NB4 (cell line): ENCODE results near the gene EHMT2.

ENCODE experiments used
- MYC ChIP-seq: IDR thresholded peaks from 2 replicates; pipeline ENCODE4 v1.6.1; 2011; ENCODE audit warnings: low read depth, low read length
- POLR2A ChIP-seq: IDR thresholded peaks from 2 replicates; pipeline ENCODE4 v1.6.1; 2011; ENCODE audit warnings: mild to moderate bottlenecking; ENCODE audit not compliant: insufficient read length; ENCODE audit errors: extremely low read depth
- TF ChIP-seq, protein P1 (sequence below): IDR thresholded peaks from one replicate; pipeline ENCODE4 v1.5.1; 2012; ENCODE audit warnings: low read depth, low read length
- TF ChIP-seq, protein P2 (sequence below): IDR thresholded peaks from 2 replicates; pipeline ENCODE4 v1.6.1; 2011; ENCODE audit warnings: low read depth, low read length

DNA sequence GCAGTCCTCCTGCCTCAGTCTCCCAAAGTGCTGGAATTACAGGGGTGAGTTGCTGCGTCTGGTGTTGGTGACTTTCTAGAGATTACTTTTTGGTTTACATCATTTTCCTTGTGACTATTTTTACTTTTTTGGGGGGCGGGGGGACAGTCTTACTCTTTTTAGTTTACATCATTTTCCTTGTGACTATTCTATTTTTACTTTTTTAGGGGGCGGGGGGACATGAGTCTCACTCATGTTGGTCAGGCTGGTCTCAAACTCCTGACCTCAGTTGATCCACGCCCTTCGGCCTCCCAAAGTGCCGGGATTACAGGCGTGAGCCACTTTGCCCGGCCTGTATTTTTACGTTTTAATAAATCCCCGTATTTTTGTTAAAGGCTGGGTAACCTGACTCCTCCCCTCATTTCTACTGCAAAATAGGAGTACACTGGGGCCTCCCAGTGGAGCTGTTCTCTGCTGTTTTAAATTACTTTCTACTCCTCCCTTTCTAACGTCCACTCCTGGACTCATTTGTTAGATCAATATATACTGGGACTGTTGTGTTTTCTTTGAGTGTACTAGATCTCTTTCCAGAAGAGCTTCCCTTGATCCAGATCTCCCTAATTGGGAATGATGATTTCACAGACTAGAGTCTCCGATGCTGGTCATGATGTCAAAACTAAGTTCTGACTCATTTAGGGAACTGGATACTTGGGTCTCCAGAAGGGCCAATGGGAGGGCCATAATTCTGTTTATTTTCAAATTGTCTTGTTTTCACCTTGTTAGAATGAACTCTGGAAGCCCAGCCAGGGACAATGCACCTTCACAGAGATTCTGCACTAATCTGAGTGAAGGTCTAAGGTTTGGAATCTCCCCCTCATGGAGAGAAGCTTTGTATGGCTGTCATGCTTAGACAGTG lies 60.8 kb downstream of the EHMT2 start:
- TF ChIP-seq, protein P1, sequence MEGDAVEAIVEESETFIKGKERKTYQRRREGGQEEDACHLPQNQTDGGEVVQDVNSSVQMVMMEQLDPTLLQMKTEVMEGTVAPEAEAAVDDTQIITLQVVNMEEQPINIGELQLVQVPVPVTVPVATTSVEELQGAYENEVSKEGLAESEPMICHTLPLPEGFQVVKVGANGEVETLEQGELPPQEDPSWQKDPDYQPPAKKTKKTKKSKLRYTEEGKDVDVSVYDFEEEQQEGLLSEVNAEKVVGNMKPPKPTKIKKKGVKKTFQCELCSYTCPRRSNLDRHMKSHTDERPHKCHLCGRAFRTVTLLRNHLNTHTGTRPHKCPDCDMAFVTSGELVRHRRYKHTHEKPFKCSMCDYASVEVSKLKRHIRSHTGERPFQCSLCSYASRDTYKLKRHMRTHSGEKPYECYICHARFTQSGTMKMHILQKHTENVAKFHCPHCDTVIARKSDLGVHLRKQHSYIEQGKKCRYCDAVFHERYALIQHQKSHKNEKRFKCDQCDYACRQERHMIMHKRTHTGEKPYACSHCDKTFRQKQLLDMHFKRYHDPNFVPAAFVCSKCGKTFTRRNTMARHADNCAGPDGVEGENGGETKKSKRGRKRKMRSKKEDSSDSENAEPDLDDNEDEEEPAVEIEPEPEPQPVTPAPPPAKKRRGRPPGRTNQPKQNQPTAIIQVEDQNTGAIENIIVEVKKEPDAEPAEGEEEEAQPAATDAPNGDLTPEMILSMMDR = no peak
- TF ChIP-seq POLR2A = no peak
- TF ChIP-seq, protein P2, sequence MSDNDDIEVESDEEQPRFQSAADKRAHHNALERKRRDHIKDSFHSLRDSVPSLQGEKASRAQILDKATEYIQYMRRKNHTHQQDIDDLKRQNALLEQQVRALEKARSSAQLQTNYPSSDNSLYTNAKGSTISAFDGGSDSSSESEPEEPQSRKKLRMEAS = no peak
- no peak for TF ChIP-seq MYC
